HepG2 (cell line): ENCODE measurements around the gene CD2AP. TPM values are rescaled to one million over a fixed set of nuclear protein-coding genes. Genes with fewer than 3 reads are reported as not detected.

ENCODE experiments used
- ATAC-seq: fragments of 200-7000 bp; cut with Tn5 transposase; 3 replicates; pipeline ENCODE4 v1.9.1; 2020; ENCODE audit warnings: mild to moderate bottlenecking, moderate library complexity
- BruUV-seq: library from RNA; stranded (reverse); fragments of 400-500 nt; replicated peaks from 2 replicates; lab custom pipeline; 2021; lab: Mats Ljungman, UMichigan
- CTCF ChIA-PET: fragments of 300-600 bp; formaldehyde crosslinking; extraction: SDS; loops from one replicate; lab custom pipeline; 2021; ENCODE audit warnings: low total read pairs, inconsistent platforms, low intra/inter-chr PET ratio; lab: Yijun Ruan, JAX
- POLR2A ChIA-PET: fragments of 350-600 bp; sonication (Branson Sonifier 250); formaldehyde crosslinking; loops from one replicate; lab custom pipeline; 2020; ENCODE audit warnings: antibody characterized with exemption, inconsistent platforms; lab: Yijun Ruan, JAX
- DNase-seq: peaks from one replicate; pipeline ENCODE4 v3.0.0-alpha.2; 2015; ENCODE audit warnings: low spot score
- FAIRE-seq: peaks from 3 replicates; lab custom pipeline; 2011; peaks lifted over from hg19 to GRCh38; lab: Jason Lieb, UNC
- H2AFZ ChIP-seq: one replicate; pipeline ENCODE4 v1.6.1; 2011; ENCODE audit warnings: low read length, inconsistent platforms
- H3K27ac ChIP-seq: fragments of 300-600 bp; 3 replicates; pipeline ENCODE4 v1.8.0; 2011; ENCODE audit warnings: mixed run types, mild to moderate bottlenecking, mixed read lengths, low read length, inconsistent platforms; ENCODE audit not compliant: insufficient read depth; ENCODE audit errors: extremely low read length
- H3K27me3 ChIP-seq, 2 experiments: fragments of 200-600 bp in 1 of 2; 2 replicates in 1 of 2; 3 replicates in 1 of 2; pipeline versions ENCODE4 v1.6.0 to v1.8.0; 2011; ENCODE audit warnings: low read length in 2 of 2, mild to moderate bottlenecking in 2 of 2, moderate library complexity in 2 of 2, inconsistent platforms in 1 of 2; ENCODE audit not compliant: insufficient read depth in 2 of 2, control insufficient read depth in 1 of 2
- H3K36me3 ChIP-seq, 2 experiments: fragments of 200-600 bp in 1 of 2; replicated peaks in 1 of 2; 2 replicates in 1 of 2; 3 replicates in 1 of 2; pipeline versions ENCODE4 v1.5.1 to v1.8.0; 2011; ENCODE audit warnings: low read length in 2 of 2, inconsistent platforms in 1 of 2; ENCODE audit not compliant: insufficient read depth in 2 of 2, control insufficient read depth in 1 of 2
- H3K4me1 ChIP-seq: 2 replicates; pipeline ENCODE4 v1.5.1; 2012; ENCODE audit warnings: low read length, inconsistent platforms; ENCODE audit not compliant: insufficient read depth
- H3K4me2 ChIP-seq: 2 replicates; pipeline ENCODE4 v1.6.0; 2011; ENCODE audit warnings: low read depth, low read length, inconsistent platforms
- H3K4me3 ChIP-seq, 3 experiments: fragments of 200-600 bp in 1 of 3; sonication (generic), shearing (Covaris generic) in 1 of 3; replicated peaks in 1 of 3; 2 replicates each; pipeline ENCODE4 v1.5.1; 2011 to 2016; ENCODE audit warnings: low read length in 3 of 3, inconsistent platforms in 2 of 3, low read depth in 2 of 3, mild to moderate bottlenecking in 2 of 3, control low read depth in 1 of 3, mixed read lengths in 1 of 3; ENCODE audit not compliant: insufficient read depth in 1 of 3
- H3K79me2 ChIP-seq: one replicate; pipeline ENCODE4 v1.6.1; 2011; ENCODE audit warnings: low read length, inconsistent platforms; ENCODE audit not compliant: insufficient read depth
- H3K9ac ChIP-seq: 2 replicates; pipeline ENCODE4 v1.6.0; 2011; ENCODE audit warnings: mild to moderate bottlenecking, low read depth, low read length, inconsistent platforms; ENCODE audit not compliant: insufficient read depth
- H3K9me3 ChIP-seq: 2 replicates; pipeline ENCODE4 v1.5.1; 2012; ENCODE audit warnings: mild to moderate bottlenecking, low read length
- H4K20me1 ChIP-seq: 2 replicates; pipeline ENCODE4 v1.6.0; 2011; ENCODE audit warnings: inconsistent platforms, mild to moderate bottlenecking, low read length, moderate library complexity; ENCODE audit not compliant: insufficient read depth
- CREM ChIP-seq, 2 experiments: sonication (generic) in 1 of 2; formaldehyde crosslinking in 1 of 2; IDR thresholded peaks; 2 replicates each; pipeline versions ENCODE4 v1.4.0 to v1.6.1; 2016 to 2020; ENCODE audit warnings: antibody characterized with exemption in 1 of 2, mild to moderate bottlenecking in 1 of 2, missing genetic modification reagents in 1 of 2
- FOXA3 ChIP-seq: IDR thresholded peaks from 2 replicates; pipeline ENCODE4 v1.6.1; 2016; ENCODE audit warnings: missing genetic modification reagents, missing compliant biosample characterization
- HNRNPL ChIP-seq: fragments of 200-400 bp; formaldehyde crosslinking; IDR thresholded peaks from 2 replicates; pipeline ENCODE4 v1.6.1; 2017; ENCODE audit warnings: mild to moderate bottlenecking, low read depth, low read length
- KLF9 ChIP-seq: IDR thresholded peaks from 2 replicates; pipeline ENCODE4 v1.6.1; 2016; ENCODE audit warnings: low read depth
- RNF2 ChIP-seq: fragments of 450-650 bp; conservative IDR thresholded peaks from 2 replicates; pipeline ENCODE4 v1.6.1; 2016; ENCODE audit warnings: low read depth
- ZBTB25 ChIP-seq: IDR thresholded peaks from 2 replicates; pipeline ENCODE4 v1.6.1; 2018; ENCODE audit warnings: missing genetic modification reagents
- ZNF326 ChIP-seq: sonication (generic); formaldehyde crosslinking; IDR thresholded peaks from 2 replicates; pipeline ENCODE4 v1.4.0; 2020; ENCODE audit warnings: missing genetic modification reagents, borderline replicate concordance
- WGBS: methylation state at CpG from one replicate; pipeline ENCODE4 v1.1.6; 2017; ENCODE audit warnings: low lambda C conversion rate; 5-methylcytosine and 5-hydroxymethylcytosine counted together
- in situ Hi-C: cut with HindIII; loops from 2 replicates; pipeline ENCODE4 v1.10.0; 2017; ENCODE audit warnings: low pct_unique_long_range_greater_than_20kb; ENCODE audit not compliant: extremely low pct_ligation_motif_present
- intact Hi-C: fragments of 100-400 bp; cut with micrococcal nuclease; formaldehyde crosslinking; loops from one replicate; pipeline ENCODE4 v1.10.0; 2022; ENCODE audit not compliant: unreplicated experiment
- polyA plus RNA-seq, 8 experiments: library from polyadenylated mRNA; depleted of rRNA in 3 of 8; stranded (reverse) in 7 of 8; unstranded in 1 of 8; fragments of >200 nt; fragmentation: Illumina TruSeq in 4 of 8; extraction: Trizol in 4 of 8; gene quantifications; 2 replicates each; pipeline versions ENCODE4 v1.2.1 to v1.2.3, GENCODE V29; 2011 to 2016; ENCODE audit warnings: low read depth in 4 of 8, missing spikeins in 1 of 8, mixed read lengths in 1 of 8; ENCODE audit not compliant: insufficient read depth in 1 of 8
- total RNA-seq, 5 experiments: library from RNA; depleted of rRNA; stranded (reverse); fragments of >200 nt; fragmentation: Illumina TruSeq; extraction: Trizol; gene quantifications; 2 replicates each; pipeline ENCODE4 v1.2.3, GENCODE V29; 2016; ENCODE audit warnings: low read depth in 1 of 5
- TF ChIP-seq, protein P1 (sequence below): sonication (generic); formaldehyde crosslinking; IDR thresholded peaks from 2 replicates; pipeline ENCODE4 v1.8.1; 2022; ENCODE audit warnings: low read depth, mild to moderate bottlenecking, missing genetic modification reagents
- TF ChIP-seq, protein P2 (sequence below): sonication (generic); formaldehyde crosslinking; IDR thresholded peaks from 2 replicates; pipeline ENCODE4 v1.4.0; 2020; ENCODE audit warnings: low read depth, mild to moderate bottlenecking, missing genetic modification reagents
- TF ChIP-seq, protein P3 (sequence below): sonication (generic); formaldehyde crosslinking; IDR thresholded peaks from 2 replicates; pipeline ENCODE4 v1.4.0; 2020; ENCODE audit warnings: missing genetic modification reagents, mild to moderate bottlenecking, borderline replicate concordance

The CD2AP gene
- total and polyA plus RNA-seq, 2 of the 13 experiments (the other 11 are each of a cell fraction or from before 2014, with no cell fraction given) = 8.6 to 31.9 TPM

DNA sequence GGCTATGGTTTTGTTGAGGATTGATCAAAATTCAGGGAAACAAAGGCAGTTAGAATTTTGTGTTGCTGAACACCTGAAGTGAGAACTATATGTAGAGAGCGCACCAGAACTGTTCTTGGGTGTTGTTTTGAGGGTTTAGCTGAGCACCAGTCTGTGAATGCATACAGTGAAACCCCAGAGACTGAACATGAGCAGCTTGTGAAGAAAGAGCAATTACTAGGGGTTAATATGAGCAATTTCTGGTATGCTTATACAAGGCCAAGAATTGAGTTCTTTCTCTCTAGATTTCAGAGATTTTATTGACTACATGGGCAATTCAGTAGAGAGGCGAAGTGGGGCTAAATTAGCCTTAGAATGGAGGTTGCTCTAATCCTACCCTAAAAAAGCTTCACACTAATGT, 93.9 kb downstream of the CD2AP start (continued):
- no peak for TF ChIP-seq ZNF326

DNA sequence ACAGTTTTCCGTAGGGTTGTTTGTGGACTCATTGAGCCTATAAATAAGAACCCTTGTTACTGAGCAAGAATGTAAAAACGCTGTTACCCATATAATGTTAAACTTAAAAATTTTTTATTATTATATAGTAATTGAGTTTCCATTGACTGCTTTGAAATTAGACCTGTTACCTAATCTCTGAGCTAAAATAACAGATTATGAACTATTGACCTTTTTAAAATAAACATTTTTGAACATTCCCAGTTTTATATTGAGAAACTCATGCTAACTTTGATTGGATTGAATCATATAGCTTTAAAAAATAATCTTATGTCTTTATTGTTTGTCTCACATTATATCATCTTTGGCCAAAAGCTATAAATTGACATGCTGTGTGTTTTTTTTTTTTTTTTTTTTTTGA, 95.5 kb downstream of the CD2AP start:
- TF ChIP-seq, protein P1, sequence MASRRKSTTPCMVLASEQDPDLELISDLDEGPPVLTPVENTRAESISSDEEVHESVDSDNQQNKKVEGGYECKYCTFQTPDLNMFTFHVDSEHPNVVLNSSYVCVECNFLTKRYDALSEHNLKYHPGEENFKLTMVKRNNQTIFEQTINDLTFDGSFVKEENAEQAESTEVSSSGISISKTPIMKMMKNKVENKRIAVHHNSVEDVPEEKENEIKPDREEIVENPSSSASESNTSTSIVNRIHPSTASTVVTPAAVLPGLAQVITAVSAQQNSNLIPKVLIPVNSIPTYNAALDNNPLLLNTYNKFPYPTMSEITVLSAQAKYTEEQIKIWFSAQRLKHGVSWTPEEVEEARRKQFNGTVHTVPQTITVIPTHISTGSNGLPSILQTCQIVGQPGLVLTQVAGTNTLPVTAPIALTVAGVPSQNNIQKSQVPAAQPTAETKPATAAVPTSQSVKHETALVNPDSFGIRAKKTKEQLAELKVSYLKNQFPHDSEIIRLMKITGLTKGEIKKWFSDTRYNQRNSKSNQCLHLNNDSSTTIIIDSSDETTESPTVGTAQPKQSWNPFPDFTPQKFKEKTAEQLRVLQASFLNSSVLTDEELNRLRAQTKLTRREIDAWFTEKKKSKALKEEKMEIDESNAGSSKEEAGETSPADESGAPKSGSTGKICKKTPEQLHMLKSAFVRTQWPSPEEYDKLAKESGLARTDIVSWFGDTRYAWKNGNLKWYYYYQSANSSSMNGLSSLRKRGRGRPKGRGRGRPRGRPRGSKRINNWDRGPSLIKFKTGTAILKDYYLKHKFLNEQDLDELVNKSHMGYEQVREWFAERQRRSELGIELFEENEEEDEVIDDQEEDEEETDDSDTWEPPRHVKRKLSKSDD (CRISPR knock-in tag) = no peak
- TF ChIP-seq, protein P2, sequence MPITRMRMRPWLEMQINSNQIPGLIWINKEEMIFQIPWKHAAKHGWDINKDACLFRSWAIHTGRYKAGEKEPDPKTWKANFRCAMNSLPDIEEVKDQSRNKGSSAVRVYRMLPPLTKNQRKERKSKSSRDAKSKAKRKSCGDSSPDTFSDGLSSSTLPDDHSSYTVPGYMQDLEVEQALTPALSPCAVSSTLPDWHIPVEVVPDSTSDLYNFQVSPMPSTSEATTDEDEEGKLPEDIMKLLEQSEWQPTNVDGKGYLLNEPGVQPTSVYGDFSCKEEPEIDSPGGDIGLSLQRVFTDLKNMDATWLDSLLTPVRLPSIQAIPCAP (CRISPR knock-in tag) = no peak
- TF ChIP-seq ZBTB25 (CRISPR knock-in tag) (no peak), KLF9 (no peak), FOXA3 (no peak), HNRNPL (no peak), CREM (IDR thresholded peaks at IDR 0.05) (no peak), CREM (CRISPR knock-in tag; IDR thresholded peaks at IDR 0.05) (no peak), RNF2 (no peak)
- TF ChIP-seq, protein P3, sequence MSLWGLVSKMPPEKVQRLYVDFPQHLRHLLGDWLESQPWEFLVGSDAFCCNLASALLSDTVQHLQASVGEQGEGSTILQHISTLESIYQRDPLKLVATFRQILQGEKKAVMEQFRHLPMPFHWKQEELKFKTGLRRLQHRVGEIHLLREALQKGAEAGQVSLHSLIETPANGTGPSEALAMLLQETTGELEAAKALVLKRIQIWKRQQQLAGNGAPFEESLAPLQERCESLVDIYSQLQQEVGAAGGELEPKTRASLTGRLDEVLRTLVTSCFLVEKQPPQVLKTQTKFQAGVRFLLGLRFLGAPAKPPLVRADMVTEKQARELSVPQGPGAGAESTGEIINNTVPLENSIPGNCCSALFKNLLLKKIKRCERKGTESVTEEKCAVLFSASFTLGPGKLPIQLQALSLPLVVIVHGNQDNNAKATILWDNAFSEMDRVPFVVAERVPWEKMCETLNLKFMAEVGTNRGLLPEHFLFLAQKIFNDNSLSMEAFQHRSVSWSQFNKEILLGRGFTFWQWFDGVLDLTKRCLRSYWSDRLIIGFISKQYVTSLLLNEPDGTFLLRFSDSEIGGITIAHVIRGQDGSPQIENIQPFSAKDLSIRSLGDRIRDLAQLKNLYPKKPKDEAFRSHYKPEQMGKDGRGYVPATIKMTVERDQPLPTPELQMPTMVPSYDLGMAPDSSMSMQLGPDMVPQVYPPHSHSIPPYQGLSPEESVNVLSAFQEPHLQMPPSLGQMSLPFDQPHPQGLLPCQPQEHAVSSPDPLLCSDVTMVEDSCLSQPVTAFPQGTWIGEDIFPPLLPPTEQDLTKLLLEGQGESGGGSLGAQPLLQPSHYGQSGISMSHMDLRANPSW (CRISPR knock-in tag) = no peak
- CTCF ChIA-PET = no interaction called here
- FAIRE-seq = no peak
- no peak overlapping the region for H2AFZ ChIP-seq
- no peak overlapping the region for H3K27ac ChIP-seq
- no TSS peak for BruUV-seq
- intact Hi-C loops (no loop called here), in situ Hi-C loops (no loop called here)
- POLR2A ChIA-PET = interaction anchor here (1.2 kb wide), 1 partner anchor 96 kb away, joined by 4 read pairs; the partner anchor contains the start of gene CD2AP
- H3K27me3 ChIP-seq = no peaks in the 10 kb centered on the region
- no peaks in the 10 kb centered on the region for H4K20me1 ChIP-seq
- WGBS = 65% methylated on average over 2 of the region's 2 CpGs
- ATAC-seq = no peak
- no peak overlapping the region for H3K4me3 ChIP-seq
- H3K79me2 ChIP-seq = no peaks in the 10 kb centered on the region
- no peak for DNase-seq
- H3K9ac ChIP-seq = no peak overlapping the region
- H3K9me3 ChIP-seq = no peaks in the 10 kb centered on the region
- peaks cover 1 to 18% of the 10 kb centered on the region in 2 experiments; a peak in 4 of 5 replicates for H3K36me3 ChIP-seq
- H3K4me2 ChIP-seq = no peak overlapping the region
- H3K4me1 ChIP-seq = no peaks in the 10 kb centered on the region
